Ascending aorta (tissue), 2 donors: ENCODE data around the gene PIP4K2C. TPM values are rescaled to one million over a fixed set of nuclear protein-coding genes. Genes with fewer than 3 reads are reported as not detected.
"Not testable (repeated sequence)": the region's sequence is repeated elsewhere in the genome, so short reads cannot be mapped to it uniquely, and the experiment has no call there.

Source experiments
- DNase-seq, 2 donors: peaks; one replicate each; pipeline ENCODE4 v3.0.0-alpha.2; 2019; ENCODE audit warnings: low spot score in 2 of 2
- H3K27ac ChIP-seq, 2 donors: fragments of 200-600 bp; sonication (generic); one replicate each; pipeline ENCODE4 v1.5.1; 2016 to 2017; ENCODE audit warnings: mild to moderate bottlenecking in 1 of 2
- H3K27me3 ChIP-seq: fragments of 200-600 bp; sonication (generic); one replicate; pipeline ENCODE4 v1.5.1; 2017
- H3K36me3 ChIP-seq, 2 donors: fragments of 200-600 bp; sonication (generic); one replicate each; pipeline ENCODE4 v1.5.1; 2016
- H3K4me1 ChIP-seq, 2 donors: fragments of 200-600 bp; sonication (generic); one replicate each; pipeline ENCODE4 v1.5.1; 2016 to 2017; ENCODE audit warnings: mild to moderate bottlenecking in 1 of 2
- H3K4me3 ChIP-seq, 2 donors: fragments of 200-600 bp; sonication (generic); one replicate each; pipeline ENCODE4 v1.5.1; 2016 to 2017; ENCODE audit warnings: mild to moderate bottlenecking in 1 of 2
- H3K9me3 ChIP-seq, 2 donors: fragments of 200-600 bp; sonication (generic); one replicate each; pipeline ENCODE4 v1.5.1; 2016
- intact Hi-C: fragments of 100-400 bp; cut with DNase I; formaldehyde crosslinking; loops from one replicate; pipeline ENCODE4 v1.15.1; 2023
- total RNA-seq: library from RNA; depleted of rRNA; stranded (reverse); fragments of >200 nt; gene quantifications from one replicate; pipeline ENCODE4 v1.1.0, GENCODE V29; 2016
- TF ChIP-seq, protein P1 (sequence below), 3 experiments: fragments of 200-600 bp in 2 of 3; fragments of 450-650 bp in 1 of 3; sonication (generic) in 2 of 3; IDR thresholded peaks; one replicate each; pipeline ENCODE4 v1.5.1; 2016 to 2019; ENCODE audit warnings: antibody characterized with exemption in 3 of 3, mild to moderate bottlenecking in 1 of 3, moderate library complexity in 1 of 3

Gene PIP4K2C
- total RNA-seq, 1 donor from 2014 or later, result 153 TPM

DNA sequence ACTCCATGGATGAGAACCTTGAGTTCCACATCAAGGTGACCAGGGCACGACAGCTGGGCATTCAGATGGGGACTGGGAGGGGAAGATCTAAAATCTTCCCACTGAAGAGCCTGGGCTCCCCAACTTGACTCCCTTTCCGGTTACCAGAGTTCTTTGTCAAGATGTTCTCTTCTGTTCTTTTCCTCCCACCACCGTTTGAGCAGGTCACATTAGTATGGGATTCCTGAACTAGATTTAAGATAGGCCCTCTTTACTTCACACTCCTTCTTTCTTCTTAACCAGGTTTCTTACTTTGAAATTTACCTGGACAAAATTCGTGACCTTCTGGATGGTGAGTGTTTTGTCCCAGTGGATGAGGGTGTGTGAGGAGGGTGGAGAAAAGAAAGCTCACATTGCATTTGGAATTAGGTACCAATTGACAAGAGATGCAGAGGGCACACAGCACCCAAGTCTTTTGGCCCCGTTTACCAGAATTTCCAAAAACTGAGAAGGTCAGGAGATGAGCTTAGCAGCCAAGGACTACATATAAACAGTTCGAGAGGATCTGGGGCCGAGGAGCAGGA, 26.7 kb upstream of the PIP4K2C start:
- intact Hi-C loops, result no loop called here
- no peak for DNase-seq
- no peaks in the 10 kb centered on the region for H3K9me3 ChIP-seq

DNA sequence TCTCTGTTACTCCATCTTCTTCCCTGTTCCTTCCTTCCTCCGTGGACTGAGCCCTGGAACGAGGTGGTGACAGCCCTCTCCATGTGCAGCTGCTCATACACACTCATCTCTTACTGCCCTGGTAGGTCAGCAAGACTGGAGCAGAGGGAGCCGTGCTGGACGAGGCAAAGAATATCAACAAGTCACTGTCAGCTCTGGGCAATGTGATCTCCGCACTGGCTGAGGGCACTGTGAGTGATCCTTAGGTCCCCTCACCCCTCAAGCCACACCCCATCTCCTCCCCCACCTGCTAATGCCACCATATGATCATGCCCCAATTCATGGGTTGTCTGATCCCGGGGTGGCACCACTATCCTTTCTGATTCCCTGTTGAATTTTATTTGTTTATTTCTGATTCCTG, 22.2 kb upstream of the PIP4K2C start:
- Histone ChIP-seq H3K27ac (no peak overlapping the region), H3K4me3 (no peak overlapping the region), H3K36me3 (peaks cover 17 to 33% of the 10 kb centered on the region in 2 donors), H3K4me1 (no peaks in the 10 kb centered on the region), H3K9me3 (no peaks in the 10 kb centered on the region), H3K27me3 (no peaks in the 10 kb centered on the region)
- no peak for DNase-seq
- intact Hi-C loops, result no loop called here
- TF ChIP-seq, protein P1, sequence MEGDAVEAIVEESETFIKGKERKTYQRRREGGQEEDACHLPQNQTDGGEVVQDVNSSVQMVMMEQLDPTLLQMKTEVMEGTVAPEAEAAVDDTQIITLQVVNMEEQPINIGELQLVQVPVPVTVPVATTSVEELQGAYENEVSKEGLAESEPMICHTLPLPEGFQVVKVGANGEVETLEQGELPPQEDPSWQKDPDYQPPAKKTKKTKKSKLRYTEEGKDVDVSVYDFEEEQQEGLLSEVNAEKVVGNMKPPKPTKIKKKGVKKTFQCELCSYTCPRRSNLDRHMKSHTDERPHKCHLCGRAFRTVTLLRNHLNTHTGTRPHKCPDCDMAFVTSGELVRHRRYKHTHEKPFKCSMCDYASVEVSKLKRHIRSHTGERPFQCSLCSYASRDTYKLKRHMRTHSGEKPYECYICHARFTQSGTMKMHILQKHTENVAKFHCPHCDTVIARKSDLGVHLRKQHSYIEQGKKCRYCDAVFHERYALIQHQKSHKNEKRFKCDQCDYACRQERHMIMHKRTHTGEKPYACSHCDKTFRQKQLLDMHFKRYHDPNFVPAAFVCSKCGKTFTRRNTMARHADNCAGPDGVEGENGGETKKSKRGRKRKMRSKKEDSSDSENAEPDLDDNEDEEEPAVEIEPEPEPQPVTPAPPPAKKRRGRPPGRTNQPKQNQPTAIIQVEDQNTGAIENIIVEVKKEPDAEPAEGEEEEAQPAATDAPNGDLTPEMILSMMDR (IDR thresholded peaks at IDR 0.05), result no peak

More for the DNA sequence above, 26.7 kb upstream of the PIP4K2C start:
- no peak overlapping the region for H3K27ac ChIP-seq
- H3K36me3 ChIP-seq, result peaks cover 8 to 12% of the 10 kb centered on the region in 2 donors
- H3K27me3 ChIP-seq, result no peaks in the 10 kb centered on the region
- no peaks in the 10 kb centered on the region for H3K4me1 ChIP-seq
- H3K4me3 ChIP-seq, result no peak overlapping the region
- TF ChIP-seq, protein P1 (IDR thresholded peaks at IDR 0.05), result no peak

DNA sequence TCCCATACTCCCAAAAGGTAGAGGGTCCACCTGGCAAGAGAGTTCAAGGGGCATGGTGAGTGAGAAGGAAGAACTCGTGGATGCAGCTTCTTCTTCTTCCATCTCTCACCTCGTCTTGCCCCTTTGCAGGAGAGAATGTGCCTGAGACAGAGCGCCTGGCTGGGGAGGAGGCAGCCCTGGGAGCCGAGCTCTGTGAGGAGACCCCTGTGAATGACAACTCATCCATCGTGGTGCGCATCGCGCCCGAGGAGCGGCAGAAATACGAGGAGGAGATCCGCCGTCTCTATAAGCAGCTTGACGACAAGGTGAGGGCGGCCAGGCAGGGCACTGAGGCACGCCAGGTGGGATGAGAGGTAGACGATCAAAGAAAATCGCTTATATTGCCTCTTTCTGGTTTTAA, 21.1 kb upstream of the PIP4K2C start:
- no peak overlapping the region for H3K27ac ChIP-seq
- no peak for DNase-seq
- intact Hi-C loops, result no loop called here
- TF ChIP-seq, protein P1 (IDR thresholded peaks at IDR 0.05), result no peak
- no peaks in the 10 kb centered on the region for H3K4me1 ChIP-seq
- no peaks in the 10 kb centered on the region for H3K9me3 ChIP-seq
- H3K4me3 ChIP-seq, result no peak overlapping the region
- H3K36me3 ChIP-seq, result peaks cover 14 to 28% of the 10 kb centered on the region in 2 donors
- no peaks in the 10 kb centered on the region for H3K27me3 ChIP-seq

DNA sequence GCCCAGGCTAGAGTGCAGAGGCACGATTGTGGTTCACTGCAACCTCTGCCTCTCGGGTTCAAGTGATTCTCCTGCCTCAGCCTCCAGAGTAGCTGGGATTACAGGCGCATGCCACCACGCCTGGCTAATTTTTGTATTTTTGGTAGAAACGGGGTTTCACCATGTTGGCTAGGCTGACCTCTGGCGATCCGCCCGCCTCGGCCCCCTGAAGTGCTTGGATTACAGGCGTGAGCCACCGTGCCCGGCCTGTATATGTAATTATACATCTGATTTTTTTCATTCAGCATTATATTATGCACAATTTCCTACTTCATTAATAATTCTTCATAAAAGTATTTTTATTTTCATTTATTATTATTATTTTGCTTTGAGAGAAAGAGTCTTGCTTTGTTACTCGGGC, 20.6 kb upstream of the PIP4K2C start:
- DNase-seq, H3K27ac ChIP-seq, H3K9me3 ChIP-seq, H3K27me3 ChIP-seq, H3K4me3 ChIP-seq, H3K4me1 ChIP-seq, intact Hi-C loops: not testable (repeated sequence)
- H3K36me3 ChIP-seq, result peaks cover 14 to 31% of the 10 kb centered on the region in 2 donors

DNA sequence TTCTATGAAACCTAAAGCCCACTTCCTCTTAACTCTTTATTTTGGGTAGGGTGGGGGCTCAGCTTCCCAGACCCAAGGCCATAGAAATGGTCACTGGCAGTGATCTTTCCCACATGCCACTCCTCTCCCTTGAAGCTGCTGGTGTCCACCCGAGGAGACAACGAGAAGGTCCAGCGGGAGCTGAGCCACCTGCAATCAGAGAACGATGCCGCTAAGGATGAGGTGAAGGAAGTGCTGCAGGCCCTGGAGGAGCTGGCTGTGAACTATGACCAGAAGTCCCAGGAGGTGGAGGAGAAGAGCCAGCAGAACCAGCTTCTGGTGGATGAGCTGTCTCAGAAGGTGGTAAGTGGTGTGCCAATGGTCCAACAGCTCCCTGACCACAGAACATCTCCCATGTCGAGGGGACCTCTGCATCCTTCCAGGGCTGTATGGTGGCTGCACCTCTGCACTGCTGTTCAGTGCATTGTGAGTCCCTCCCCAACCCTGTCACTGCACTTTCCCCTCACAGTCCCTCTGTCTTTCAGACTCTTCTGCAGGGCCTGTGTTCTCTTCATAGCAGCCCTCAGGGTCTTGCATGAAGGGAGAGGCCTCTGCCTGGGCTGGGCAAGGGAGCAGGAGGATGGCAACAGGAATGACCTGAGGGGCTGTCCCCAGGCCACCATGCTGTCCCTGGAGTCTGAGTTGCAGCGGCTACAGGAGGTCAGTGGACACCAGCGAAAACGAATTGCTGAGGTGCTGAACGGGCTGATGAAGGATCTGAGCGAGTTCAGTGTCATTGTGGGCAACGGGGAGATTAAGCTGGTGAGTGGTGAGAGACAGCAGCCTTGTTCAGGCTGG, 18.8 kb upstream of the PIP4K2C start:
- H3K36me3 ChIP-seq, result peaks cover 20 to 40% of the 10 kb centered on the region in 2 donors
- no peaks in the 10 kb centered on the region for H3K4me1 ChIP-seq
- H3K4me3 ChIP-seq, result no peak overlapping the region
- DNase-seq, result no peak
- H3K27ac ChIP-seq, result no peak overlapping the region
- TF ChIP-seq, protein P1 (IDR thresholded peaks at IDR 0.05), result no peak
- intact Hi-C loops, result no loop called here
- H3K27me3 ChIP-seq, result no peaks in the 10 kb centered on the region
- H3K9me3 ChIP-seq, result no peaks in the 10 kb centered on the region

DNA sequence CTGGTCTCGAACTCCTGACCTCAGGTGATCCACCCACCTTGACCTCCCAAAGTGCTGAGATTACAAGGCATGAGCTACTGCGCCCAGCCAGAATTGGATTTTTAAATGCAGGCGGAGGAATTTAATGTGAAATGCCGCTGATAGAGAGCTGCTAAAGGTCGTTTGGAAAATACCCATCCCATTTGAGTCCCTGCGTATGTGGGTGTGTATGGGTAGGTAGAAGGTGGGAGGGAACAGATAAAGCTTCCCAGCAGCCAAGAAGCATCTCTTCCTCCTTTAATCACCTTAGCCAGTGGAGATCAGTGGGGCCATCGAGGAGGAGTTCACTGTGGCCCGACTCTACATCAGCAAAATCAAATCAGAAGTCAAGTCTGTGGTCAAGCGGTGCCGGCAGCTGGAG, 16.2 kb upstream of the PIP4K2C start:
- no peaks in the 10 kb centered on the region for H3K4me1 ChIP-seq
- H3K27me3 ChIP-seq, result no peaks in the 10 kb centered on the region
- no peak overlapping the region for H3K27ac ChIP-seq
- H3K36me3 ChIP-seq, result peaks cover 20 to 35% of the 10 kb centered on the region in 2 donors
- H3K9me3 ChIP-seq, result no peaks in the 10 kb centered on the region
- intact Hi-C loops, result no loop called here
- DNase-seq, result no peak
- H3K4me3 ChIP-seq, result no peak overlapping the region
- TF ChIP-seq, protein P1 (IDR thresholded peaks at IDR 0.05), result no peak
